Measurements from ENCODE around the gene MKRN2. TPM values are rescaled to one million over a fixed set of nuclear protein-coding genes. Genes with fewer than 3 reads are reported as not detected.

The MKRN2 gene
- total RNA-seq, 1 experiment from 2014 or later = 27.9 TPM

DNA sequence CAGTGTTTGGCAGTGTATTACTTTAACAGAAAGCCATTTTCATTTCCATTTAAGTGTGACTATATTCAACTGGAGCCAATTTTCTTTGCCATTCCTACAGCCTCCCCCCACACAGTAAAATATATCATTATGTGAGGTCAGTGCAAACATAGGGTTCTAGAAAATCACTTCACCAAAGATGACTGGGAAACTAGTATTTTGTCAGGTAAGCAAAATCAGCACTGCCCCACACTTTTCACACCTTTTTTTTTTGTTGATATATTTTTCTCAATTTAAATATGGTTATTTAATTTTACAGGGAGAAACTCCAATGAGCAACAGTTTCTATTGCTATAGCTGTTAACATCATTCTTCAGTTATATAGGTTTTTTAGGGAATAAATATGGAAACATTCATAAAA lies 41.3 kb upstream of the MKRN2 start:
- TF ChIP-seq, protein P1, sequence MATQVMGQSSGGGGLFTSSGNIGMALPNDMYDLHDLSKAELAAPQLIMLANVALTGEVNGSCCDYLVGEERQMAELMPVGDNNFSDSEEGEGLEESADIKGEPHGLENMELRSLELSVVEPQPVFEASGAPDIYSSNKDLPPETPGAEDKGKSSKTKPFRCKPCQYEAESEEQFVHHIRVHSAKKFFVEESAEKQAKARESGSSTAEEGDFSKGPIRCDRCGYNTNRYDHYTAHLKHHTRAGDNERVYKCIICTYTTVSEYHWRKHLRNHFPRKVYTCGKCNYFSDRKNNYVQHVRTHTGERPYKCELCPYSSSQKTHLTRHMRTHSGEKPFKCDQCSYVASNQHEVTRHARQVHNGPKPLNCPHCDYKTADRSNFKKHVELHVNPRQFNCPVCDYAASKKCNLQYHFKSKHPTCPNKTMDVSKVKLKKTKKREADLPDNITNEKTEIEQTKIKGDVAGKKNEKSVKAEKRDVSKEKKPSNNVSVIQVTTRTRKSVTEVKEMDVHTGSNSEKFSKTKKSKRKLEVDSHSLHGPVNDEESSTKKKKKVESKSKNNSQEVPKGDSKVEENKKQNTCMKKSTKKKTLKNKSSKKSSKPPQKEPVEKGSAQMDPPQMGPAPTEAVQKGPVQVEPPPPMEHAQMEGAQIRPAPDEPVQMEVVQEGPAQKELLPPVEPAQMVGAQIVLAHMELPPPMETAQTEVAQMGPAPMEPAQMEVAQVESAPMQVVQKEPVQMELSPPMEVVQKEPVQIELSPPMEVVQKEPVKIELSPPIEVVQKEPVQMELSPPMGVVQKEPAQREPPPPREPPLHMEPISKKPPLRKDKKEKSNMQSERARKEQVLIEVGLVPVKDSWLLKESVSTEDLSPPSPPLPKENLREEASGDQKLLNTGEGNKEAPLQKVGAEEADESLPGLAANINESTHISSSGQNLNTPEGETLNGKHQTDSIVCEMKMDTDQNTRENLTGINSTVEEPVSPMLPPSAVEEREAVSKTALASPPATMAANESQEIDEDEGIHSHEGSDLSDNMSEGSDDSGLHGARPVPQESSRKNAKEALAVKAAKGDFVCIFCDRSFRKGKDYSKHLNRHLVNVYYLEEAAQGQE (IDR thresholded peaks at IDR 0.05; ENCODE audit: low read depth) = no peak
- TF ChIP-seq POLR2AphosphoS5 (IDR thresholded peaks at IDR 0.05; ENCODE audit: low read depth, low read length) = no peak
- no peak for TF ChIP-seq ZFX (IDR thresholded peaks at IDR 0.05)
- Histone ChIP-seq H3K27ac (ENCODE audit: low read depth, low read length) (no peak overlapping the region), H3K4me3 (replicated peaks in 1 of 2; ENCODE audit: low read depth in 1 of 2, low read length in 2 of 2) (no peak overlapping the region), H4K20me1 (ENCODE audit: insufficient read depth) (no peaks in the 10 kb centered on the region), H3K4me2 (ENCODE audit: low read length) (no peak overlapping the region), H3K9ac (ENCODE audit: low read length) (no peak overlapping the region), H3K9me2 (ENCODE audit: insufficient read depth) (no peaks in the 10 kb centered on the region), H3K79me2 (ENCODE audit: insufficient read depth, low read length) (peaks cover 5% of the 10 kb centered on the region; the same call in 1 of the 2 replicates), H3K27me3 (ENCODE audit: insufficient read depth, low read length) (no peaks in the 10 kb centered on the region), H2AFZ (ENCODE audit: low read depth, low read length, poor library complexity, severe bottlenecking) (no peak overlapping the region), H3K4me1 (ENCODE audit: control insufficient read depth in 1 of 2, insufficient read depth in 2 of 2, low read length in 2 of 2) (no peaks in the 10 kb centered on the region), H3K9me3 (ENCODE audit: control insufficient read depth in 1 of 2, insufficient read depth in 1 of 2, low read depth in 1 of 2, low read length in 2 of 2) (no peaks in the 10 kb centered on the region), H3K36me3 (ENCODE audit: control insufficient read depth in 1 of 2, insufficient read depth in 2 of 2, low read length in 2 of 2) (peaks cover 13 to 20% of the 10 kb centered on the region in 2 experiments; a peak in 3 of 4 replicates)
- ChIA-PET RAD21 (ENCODE audit: low non-redundant PET in 1 of 2, low total read pairs in 2 of 2, uncharacterized antibody in 2 of 2, unreplicated experiment in 2 of 2) (no interaction called here), CTCF (no interaction called here), POLR2A (no interaction called here)
- DNase-seq (ENCODE audit: low read depth, low spot score) (no peak), ATAC-seq (no peak)
- no TSS peak for BruUV-seq (replicated peaks)
- intact Hi-C loops (cut with micrococcal nuclease) = no loop called here

DNA sequence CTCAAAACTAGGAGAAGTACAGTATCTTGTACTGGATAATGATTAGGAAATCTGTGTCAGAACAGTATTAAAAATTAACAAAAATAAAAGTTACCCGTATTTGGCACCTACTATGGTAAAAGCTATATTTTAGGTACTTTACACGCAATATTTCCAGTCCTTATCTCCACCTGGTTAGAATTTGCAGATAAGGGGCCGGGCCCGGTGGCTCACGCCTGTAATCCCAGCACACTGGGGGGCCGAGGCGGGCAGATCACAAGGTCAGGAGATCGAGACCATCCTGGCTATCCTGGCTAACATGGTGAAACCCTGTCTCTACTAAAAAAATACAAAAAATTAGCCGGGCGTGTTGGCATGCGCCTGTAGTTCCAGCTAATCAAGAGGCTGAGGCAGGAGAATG lies 40.0 kb upstream of the MKRN2 start:
- ChIA-PET POLR2A (no interaction called here), RAD21 (ENCODE audit: low non-redundant PET in 1 of 2, low total read pairs in 2 of 2, uncharacterized antibody in 2 of 2, unreplicated experiment in 2 of 2) (no interaction called here), CTCF (no interaction called here)
- H3K27ac ChIP-seq (ENCODE audit: low read depth, low read length) = no peak overlapping the region
- H3K4me1 ChIP-seq (ENCODE audit: control insufficient read depth in 1 of 2, insufficient read depth in 2 of 2, low read length in 2 of 2) = no peaks in the 10 kb centered on the region
- no peak overlapping the region for H3K4me3 ChIP-seq (replicated peaks in 1 of 2; ENCODE audit: low read depth in 1 of 2, low read length in 2 of 2)
- no peaks in the 10 kb centered on the region for H3K9me2 ChIP-seq (ENCODE audit: insufficient read depth)
- ATAC-seq (no peak), DNase-seq (ENCODE audit: low read depth, low spot score) (no peak)
- peaks cover 12 to 27% of the 10 kb centered on the region in 2 experiments; a peak in 3 of 4 replicates for H3K36me3 ChIP-seq (ENCODE audit: control insufficient read depth in 1 of 2, insufficient read depth in 2 of 2, low read length in 2 of 2)
- no peaks in the 10 kb centered on the region for H4K20me1 ChIP-seq (ENCODE audit: insufficient read depth)
- TF ChIP-seq, protein P1 (IDR thresholded peaks at IDR 0.05; ENCODE audit: low read depth) = no peak
- TF ChIP-seq, protein P2, sequence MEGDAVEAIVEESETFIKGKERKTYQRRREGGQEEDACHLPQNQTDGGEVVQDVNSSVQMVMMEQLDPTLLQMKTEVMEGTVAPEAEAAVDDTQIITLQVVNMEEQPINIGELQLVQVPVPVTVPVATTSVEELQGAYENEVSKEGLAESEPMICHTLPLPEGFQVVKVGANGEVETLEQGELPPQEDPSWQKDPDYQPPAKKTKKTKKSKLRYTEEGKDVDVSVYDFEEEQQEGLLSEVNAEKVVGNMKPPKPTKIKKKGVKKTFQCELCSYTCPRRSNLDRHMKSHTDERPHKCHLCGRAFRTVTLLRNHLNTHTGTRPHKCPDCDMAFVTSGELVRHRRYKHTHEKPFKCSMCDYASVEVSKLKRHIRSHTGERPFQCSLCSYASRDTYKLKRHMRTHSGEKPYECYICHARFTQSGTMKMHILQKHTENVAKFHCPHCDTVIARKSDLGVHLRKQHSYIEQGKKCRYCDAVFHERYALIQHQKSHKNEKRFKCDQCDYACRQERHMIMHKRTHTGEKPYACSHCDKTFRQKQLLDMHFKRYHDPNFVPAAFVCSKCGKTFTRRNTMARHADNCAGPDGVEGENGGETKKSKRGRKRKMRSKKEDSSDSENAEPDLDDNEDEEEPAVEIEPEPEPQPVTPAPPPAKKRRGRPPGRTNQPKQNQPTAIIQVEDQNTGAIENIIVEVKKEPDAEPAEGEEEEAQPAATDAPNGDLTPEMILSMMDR (IDR thresholded peaks at IDR 0.05 in 2 of 3, conservative IDR thresholded peaks at IDR 0.05 in 1 of 3; ENCODE audit: borderline replicate concordance in 1 of 3, insufficient read depth in 1 of 3, low read depth in 2 of 3, low read length in 2 of 3) = no peak
- TF ChIP-seq EZH2phosphoT487 (IDR thresholded peaks at IDR 0.05; ENCODE audit: borderline replicate concordance) (no peak), YY1 (IDR thresholded peaks at IDR 0.05; ENCODE audit: extremely low read depth, insufficient replicate concordance, low read depth, low read length) (no peak)
- H3K27me3 ChIP-seq (ENCODE audit: insufficient read depth, low read length) = no peaks in the 10 kb centered on the region
- no peak overlapping the region for H2AFZ ChIP-seq (ENCODE audit: low read depth, low read length, poor library complexity, severe bottlenecking)
- H3K79me2 ChIP-seq (ENCODE audit: insufficient read depth, low read length) = peaks cover 8% of the 10 kb centered on the region; the same call in 1 of the 2 replicates
- intact Hi-C loops (cut with micrococcal nuclease) = no loop called here
- no TSS peak for BruUV-seq (replicated peaks)
- H3K4me2 ChIP-seq (ENCODE audit: low read length) = no peak overlapping the region
- H3K9ac ChIP-seq (ENCODE audit: low read length) = no peak overlapping the region
- H3K9me3 ChIP-seq (ENCODE audit: control insufficient read depth in 1 of 2, insufficient read depth in 1 of 2, low read depth in 1 of 2, low read length in 2 of 2) = no peaks in the 10 kb centered on the region

Measured in HCT116 (cell line).